ENCODE data around the gene ATXN1.

ATXN1 gene

DNA sequence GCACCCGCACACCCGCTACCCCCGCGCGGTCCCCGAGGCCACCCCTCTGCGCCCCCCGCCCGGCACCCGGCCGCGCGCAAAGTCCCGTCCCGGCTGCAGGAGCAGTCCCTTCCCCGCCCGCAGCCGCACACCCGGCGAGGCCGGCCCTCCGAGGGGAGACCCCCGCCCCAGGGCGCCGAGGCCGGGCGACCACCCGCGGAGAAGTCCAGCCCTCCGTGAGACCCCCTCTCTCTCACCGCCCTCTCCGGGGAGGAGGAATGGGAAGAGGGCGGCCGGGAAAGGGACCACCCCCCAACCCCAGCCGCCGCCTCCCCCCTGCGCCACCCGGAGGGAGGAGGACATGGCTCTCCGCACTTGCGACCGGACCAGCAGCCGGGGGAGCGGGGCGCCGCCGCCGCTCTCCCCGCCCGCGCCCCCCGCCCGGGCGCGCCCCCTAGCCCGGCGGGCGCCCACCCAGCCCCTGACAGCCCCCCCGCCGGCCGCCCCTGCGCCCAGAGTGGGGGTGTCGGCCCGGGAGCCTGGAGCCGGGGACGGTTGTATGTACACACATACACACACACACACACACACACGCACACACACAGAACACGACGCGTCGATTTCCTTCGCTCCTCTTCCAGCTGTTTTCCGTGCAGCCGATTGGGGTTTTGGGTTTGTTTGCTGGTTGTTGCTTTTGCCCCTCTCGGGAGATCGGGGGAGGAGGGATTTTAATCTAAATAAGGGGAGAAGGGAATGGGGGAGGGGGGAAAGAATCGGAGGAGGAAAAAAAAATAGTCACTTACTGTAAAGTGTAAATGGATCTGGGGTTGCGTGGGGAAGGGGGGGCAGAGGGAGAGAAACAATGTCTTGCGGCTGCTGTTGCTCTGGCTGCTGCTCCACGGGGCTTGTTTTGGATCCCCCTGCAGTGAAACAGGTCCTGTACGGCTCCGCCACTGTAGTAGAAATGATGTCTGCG, at the start of gene ATXN1:
TSS of gene ATXN1 (minus strand) at position 945 of the 955 bp plus-strand sequence.
- DNase-seq (ENCODE audit: low spot score) = no peak
- H3K27ac ChIP-seq (ENCODE audit: poor library complexity, severe bottlenecking) = peak within 1 kb of the TSS; percentile 87

GRCh38 chr6:16810411-16810810, 49.2 kb upstream of the ATXN1 start:
- DNase-seq (ENCODE audit: low spot score) (no peak), ATAC-seq (ENCODE audit: low read depth) (no peak)
- Histone ChIP-seq H3K27ac (ENCODE audit: poor library complexity, severe bottlenecking) (no peak overlapping the region), H3K4me1 (ENCODE audit: insufficient read depth, poor library complexity, severe bottlenecking) (peaks cover under 1% of the 10 kb centered on the region), H3K36me3 (ENCODE audit: low read depth) (no peaks in the 10 kb centered on the region), H3K27me3 (ENCODE audit: insufficient read depth, poor library complexity, severe bottlenecking) (no peaks in the 10 kb centered on the region), H3K4me3 (ENCODE audit: severe bottlenecking) (no peak overlapping the region), H3K9me3 (ENCODE audit: severe bottlenecking) (peaks cover 2% of the 10 kb centered on the region)
- no peak for TF ChIP-seq CTCF (IDR thresholded peaks at IDR 0.05; ENCODE audit: poor library complexity, severe bottlenecking)

More for the DNA sequence above, at the start of gene ATXN1:
- Histone ChIP-seq H3K4me1 (ENCODE audit: insufficient read depth, poor library complexity, severe bottlenecking) (peaks cover 50% of the 10 kb centered on the region), H3K9me3 (ENCODE audit: severe bottlenecking) (no peaks in the 10 kb centered on the region), H3K27me3 (ENCODE audit: insufficient read depth, poor library complexity, severe bottlenecking) (no peaks in the 10 kb centered on the region), H3K4me3 (ENCODE audit: severe bottlenecking) (peak within 1 kb of the TSS; percentile 69), H3K36me3 (ENCODE audit: low read depth) (no peaks in the 10 kb centered on the region)
- TF ChIP-seq CTCF (IDR thresholded peaks at IDR 0.05; ENCODE audit: poor library complexity, severe bottlenecking) = no peak
- no peak for ATAC-seq (ENCODE audit: low read depth)

GRCh38 chr6:16809753-16810358, 48.6 kb upstream of the ATXN1 start:
- peaks cover 6% of the 10 kb centered on the region for H3K4me1 ChIP-seq (ENCODE audit: insufficient read depth, poor library complexity, severe bottlenecking)
- H3K27ac ChIP-seq (ENCODE audit: poor library complexity, severe bottlenecking) = no peak overlapping the region
- no peaks in the 10 kb centered on the region for H3K36me3 ChIP-seq (ENCODE audit: low read depth)
- no peak for TF ChIP-seq CTCF (IDR thresholded peaks at IDR 0.05; ENCODE audit: poor library complexity, severe bottlenecking)
- no peak for ATAC-seq (ENCODE audit: low read depth)
- H3K9me3 ChIP-seq (ENCODE audit: severe bottlenecking) = peaks cover 2% of the 10 kb centered on the region
- no peak for DNase-seq (ENCODE audit: low spot score)
- no peak overlapping the region for H3K4me3 ChIP-seq (ENCODE audit: severe bottlenecking)
- H3K27me3 ChIP-seq (ENCODE audit: insufficient read depth, poor library complexity, severe bottlenecking) = no peaks in the 10 kb centered on the region

- H3K9me3 ChIP-seq (ENCODE audit: severe bottlenecking) = peaks cover 2% of the 10 kb centered on the region
- no peaks in the 10 kb centered on the region for H3K36me3 ChIP-seq (ENCODE audit: low read depth)
- ATAC-seq (ENCODE audit: low read depth) (no peak), DNase-seq (ENCODE audit: low spot score) (no peak)
- H3K27me3 ChIP-seq (ENCODE audit: insufficient read depth, poor library complexity, severe bottlenecking) = no peaks in the 10 kb centered on the region
- no peak overlapping the region for H3K27ac ChIP-seq (ENCODE audit: poor library complexity, severe bottlenecking)
- no peak for TF ChIP-seq CTCF (IDR thresholded peaks at IDR 0.05; ENCODE audit: poor library complexity, severe bottlenecking)
- H3K4me1 ChIP-seq (ENCODE audit: insufficient read depth, poor library complexity, severe bottlenecking) = peaks cover 8% of the 10 kb centered on the region
- no peak overlapping the region for H3K4me3 ChIP-seq (ENCODE audit: severe bottlenecking)
Measured at GRCh38 chr6:16807956-16808355, 46.7 kb upstream of the ATXN1 start.

Data from RWPE2 (cell line).